NCI-H1417 (cell line): ENCODE data around the gene WDR75.
"Not testable (repeated sequence)": the region's sequence is repeated elsewhere in the genome, so short reads cannot be mapped to it uniquely, and the experiment has no call there.

Source experiments
- DNase-seq, 3 experiments: peaks; one replicate each; lab custom pipeline; 2025; lab: John Stamatoyannopoulos, UW

Gene WDR75

GRCh38 chr2:189440947-189441708, at the start of gene WDR75:
Gene WDR75, plus strand, starts transcription at chr2:189441474. Its CDS starts 19 bp downstream, at chr2:189441493.
- peak; percentile 85 to 99 (median 97) for DNase-seq

- no peak for DNase-seq
These were observed 47.7 kb upstream of the WDR75 start for GRCh38 chr2:189393440-189394111.

GRCh38 chr2:189394525-189394924, 46.7 kb upstream of the WDR75 start:
- no peak for DNase-seq

- no peak for DNase-seq
These were observed 38.3 kb upstream of the WDR75 start for GRCh38 chr2:189402932-189403331.

- peak in 1 of 3 experiments; percentile 37 for DNase-seq
These were observed 34.6 kb upstream of the WDR75 start for GRCh38 chr2:189406586-189407233.

GRCh38 chr2:189407281-189408209, 33.7 kb upstream of the WDR75 start:
- DNase-seq = peak in 1 of 3 experiments; percentile 75

GRCh38 chr2:189408294-189408693, 33.0 kb upstream of the WDR75 start:
- DNase-seq = no peak

- no peak for DNase-seq
These were observed 32.1 kb upstream of the WDR75 start for GRCh38 chr2:189409131-189409530.

- no peak for DNase-seq
These were observed 31.6 kb upstream of the WDR75 start for GRCh38 chr2:189409647-189410046.

GRCh38 chr2:189411860-189412259, 29.4 kb upstream of the WDR75 start:
- no peak for DNase-seq

- DNase-seq = peak; percentile 3 to 66 (median 8)
These were observed 28.8 kb upstream of the WDR75 start for GRCh38 chr2:189412330-189412953.

GRCh38 chr2:189413249-189413648, 28.0 kb upstream of the WDR75 start:
- no peak for DNase-seq

- no peak for DNase-seq
These were observed 19.6 kb upstream of the WDR75 start for GRCh38 chr2:189421644-189422043.

- DNase-seq = no peak
These were observed 16.3 kb upstream of the WDR75 start for GRCh38 chr2:189424961-189425360.

GRCh38 chr2:189425676-189426075, 15.6 kb upstream of the WDR75 start:
- DNase-seq = no peak

- DNase-seq = no peak
These were observed 14.4 kb upstream of the WDR75 start for GRCh38 chr2:189426886-189427285.

GRCh38 chr2:189427872-189428271, 13.4 kb upstream of the WDR75 start:
- no peak for DNase-seq

GRCh38 chr2:189430448-189430847, 10.8 kb upstream of the WDR75 start:
- DNase-seq = not testable (repeated sequence)

GRCh38 chr2:189435803-189436202, 5.5 kb upstream of the WDR75 start:
- not testable (repeated sequence) for DNase-seq

GRCh38 chr2:189437926-189438325, 3.3 kb upstream of the WDR75 start:
- DNase-seq = no peak

GRCh38 chr2:189439342-189439741, 1.9 kb upstream of the WDR75 start:
- DNase-seq = no peak

- no peak for DNase-seq
These were observed 679 bp upstream of the WDR75 start for GRCh38 chr2:189440644-189440946.
